HG02642 (cell line): Measurements from ENCODE around the gene KPTN.

Source experiments
- ATAC-seq: cut with Tn5 transposase; IDR thresholded peaks from one replicate; pipeline ENCODE4 v1.9.1; 2021; ENCODE audit warnings: mild to moderate bottlenecking; ENCODE audit not compliant: unreplicated experiment, poor library complexity

KPTN gene

GRCh38 chr19:47483800-47484690 is at the start of gene KPTN:
KPTN (minus strand) TSS chr19:47484219; CDS start chr19:47484160, 59 bp downstream.
- ATAC-seq: peak; percentile 75

- no peak for ATAC-seq
Observed at GRCh38 chr19:47531640-47532387, 47.8 kb upstream of the KPTN start.

GRCh38 chr19:47529018-47529742 is 45.2 kb upstream of the KPTN start:
- no peak for ATAC-seq

DNA sequence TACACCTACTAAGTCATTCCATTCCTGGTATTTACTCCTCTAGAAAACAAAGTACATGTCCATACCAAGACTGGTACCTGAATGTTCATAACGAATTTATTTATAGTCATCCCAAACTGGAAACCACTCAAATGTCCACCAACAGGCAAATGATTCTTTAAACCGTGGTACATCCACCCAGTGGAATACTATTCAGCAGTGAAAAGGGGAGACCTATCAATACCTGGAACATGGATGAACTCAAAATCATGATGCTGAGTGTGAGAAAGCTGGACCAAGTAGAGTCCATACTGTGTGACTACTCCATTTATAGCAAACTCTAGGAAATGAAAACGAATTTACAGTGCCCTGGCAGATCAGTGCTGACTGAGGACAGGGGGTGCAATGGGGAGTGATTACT is 42.8 kb upstream of the KPTN start:
- no peak for ATAC-seq

DNA sequence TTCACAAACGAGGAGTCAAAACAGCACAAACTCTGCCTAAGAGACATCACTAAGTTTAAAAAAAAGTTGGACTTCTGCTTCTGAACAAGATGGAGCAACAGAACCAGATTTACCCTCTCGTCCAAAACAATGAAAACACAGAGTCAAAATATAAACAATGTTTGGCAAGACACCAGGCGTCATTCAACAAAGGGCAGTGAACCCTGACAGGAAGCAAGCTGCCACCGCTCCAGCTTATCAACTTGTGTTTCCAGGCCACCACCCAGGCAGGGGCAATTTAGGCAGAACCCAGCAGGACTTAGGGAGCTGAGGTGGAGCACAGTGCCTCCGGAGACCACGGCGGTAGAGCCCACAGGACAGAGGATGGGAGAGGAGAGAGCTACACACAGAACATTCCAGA is 39.5 kb upstream of the KPTN start:
- no peak for ATAC-seq

GRCh38 chr19:47521473-47522180 is 37.6 kb upstream of the KPTN start:
- ATAC-seq: no peak

- ATAC-seq: no peak
Observed at GRCh38 chr19:47520839-47521238, 36.8 kb upstream of the KPTN start.

- ATAC-seq: no peak
Observed at GRCh38 chr19:47520343-47520806, 36.4 kb upstream of the KPTN start.

GRCh38 chr19:47518854-47519253 is 34.8 kb upstream of the KPTN start:
- no peak for ATAC-seq

DNA sequence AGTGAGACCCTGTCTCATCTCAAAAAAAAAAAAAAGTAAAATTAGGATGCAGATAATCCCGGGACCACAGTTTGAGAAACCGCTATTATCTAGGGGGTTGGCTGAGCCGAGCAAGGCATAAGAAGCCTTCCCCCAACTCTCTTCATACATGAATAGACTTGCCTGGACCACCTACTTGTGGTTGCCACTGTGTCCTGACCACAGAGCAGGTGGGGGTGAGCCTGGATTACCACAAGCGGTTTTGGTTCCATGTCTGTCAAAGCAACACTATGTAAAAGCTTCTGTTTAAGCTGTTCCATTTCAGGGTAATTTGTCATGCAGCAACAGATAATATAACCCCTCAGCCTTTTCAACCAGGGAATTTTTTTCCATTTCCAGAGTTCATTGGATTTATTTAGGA is 34.1 kb upstream of the KPTN start:
- peak; percentile 18 for ATAC-seq

GRCh38 chr19:47514869-47515588 is 31.0 kb upstream of the KPTN start, which contains the start of gene NAPA:
NAPA (minus strand) TSS chr19:47515063; CDS start chr19:47514940, 123 bp downstream.
- peak; percentile 88 for ATAC-seq

DNA sequence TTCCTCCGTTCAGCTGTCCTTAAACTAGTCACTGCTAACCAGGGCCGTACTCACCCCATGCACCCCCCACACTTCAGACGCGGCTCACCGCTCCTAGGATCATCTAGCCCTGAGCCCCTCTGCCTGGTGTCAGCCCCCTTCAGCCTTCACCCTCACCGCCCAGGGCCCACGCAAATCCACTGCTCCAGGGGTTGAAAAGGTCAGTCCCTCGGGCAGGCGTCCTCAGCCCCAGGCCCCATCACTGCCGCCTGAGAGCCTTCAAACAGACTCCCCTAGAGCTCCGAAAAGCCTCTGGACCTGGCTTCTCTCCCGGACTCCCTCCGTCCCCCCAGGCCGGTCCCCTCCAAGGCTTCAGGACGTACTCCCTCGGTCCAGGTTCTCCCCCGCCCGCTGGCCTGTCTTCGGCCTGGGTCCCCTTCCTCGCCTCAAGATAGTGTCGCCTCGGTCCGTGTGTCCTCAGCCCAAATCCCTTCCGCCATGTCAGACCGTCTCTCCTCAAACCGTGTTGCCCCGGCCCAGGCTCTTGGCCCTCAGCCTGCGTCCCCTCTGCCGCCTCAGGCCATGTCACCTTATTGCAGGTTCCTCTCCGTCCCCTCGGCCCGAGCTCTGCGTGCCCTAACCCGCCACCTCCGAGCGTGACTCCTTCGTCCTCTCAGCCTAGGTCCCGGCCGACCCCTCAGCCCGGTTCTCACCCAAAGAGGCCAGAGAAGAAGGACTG is 30.3 kb upstream of the KPTN start:
- no peak for ATAC-seq

GRCh38 chr19:47512948-47513319 is 28.9 kb upstream of the KPTN start:
- ATAC-seq: no peak

- ATAC-seq: no peak
Observed at GRCh38 chr19:47512183-47512947, 28.3 kb upstream of the KPTN start.

GRCh38 chr19:47511681-47512080 is 27.7 kb upstream of the KPTN start:
- no peak for ATAC-seq

DNA sequence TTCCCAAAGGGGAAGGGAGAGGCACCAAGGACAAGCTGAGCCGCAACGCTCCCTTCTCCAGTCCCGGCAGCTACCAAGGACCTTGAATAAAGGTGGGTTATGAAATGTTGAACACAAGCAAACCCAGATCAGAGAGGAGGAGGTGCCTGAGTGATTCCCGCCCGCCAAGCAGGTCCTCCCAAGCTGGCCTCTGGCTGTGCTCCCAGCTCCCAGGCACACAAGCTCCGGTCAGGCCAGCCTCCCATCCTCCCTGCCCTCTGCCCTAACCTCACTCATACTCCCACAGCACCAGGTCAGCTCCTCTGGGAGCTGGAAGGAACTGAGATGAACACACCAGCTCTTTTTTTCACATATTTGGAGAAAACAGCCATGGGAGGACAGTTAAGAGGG is 27.1 kb upstream of the KPTN start:
- no peak for ATAC-seq

GRCh38 chr19:47510516-47511127 is 26.6 kb upstream of the KPTN start:
- ATAC-seq: no peak

- no peak for ATAC-seq
Observed at GRCh38 chr19:47509973-47510372, 26.0 kb upstream of the KPTN start.
